Choroid plexus epithelial cell (primary cell): ENCODE results near the gene EYS.
A peak's percentile ranks its signal among the peaks of the same experiment; 100 is the strongest.

Experiments
- DNase-seq: peaks from one replicate; pipeline ENCODE4 v3.0.0-alpha.2; 2010; ENCODE audit warnings: low read depth
- H3K4me3 ChIP-seq: 2 replicates; pipeline ENCODE4 v1.5.1; 2011; ENCODE audit warnings: low read depth, mild to moderate bottlenecking, control low read depth, low read length, moderate library complexity
- CTCF ChIP-seq: conservative IDR thresholded peaks from 2 replicates; pipeline ENCODE4 v1.5.1; 2011; ENCODE audit warnings: low read depth, mild to moderate bottlenecking, control low read depth, inconsistent platforms, low read length, moderate library complexity

EYS gene

GRCh38 chr6:64691064-64691463, 1016.0 kb downstream of the EYS start:
- TF ChIP-seq CTCF, result no peak
- no peak overlapping the region for H3K4me3 ChIP-seq
- peak; percentile 38 for DNase-seq

DNA sequence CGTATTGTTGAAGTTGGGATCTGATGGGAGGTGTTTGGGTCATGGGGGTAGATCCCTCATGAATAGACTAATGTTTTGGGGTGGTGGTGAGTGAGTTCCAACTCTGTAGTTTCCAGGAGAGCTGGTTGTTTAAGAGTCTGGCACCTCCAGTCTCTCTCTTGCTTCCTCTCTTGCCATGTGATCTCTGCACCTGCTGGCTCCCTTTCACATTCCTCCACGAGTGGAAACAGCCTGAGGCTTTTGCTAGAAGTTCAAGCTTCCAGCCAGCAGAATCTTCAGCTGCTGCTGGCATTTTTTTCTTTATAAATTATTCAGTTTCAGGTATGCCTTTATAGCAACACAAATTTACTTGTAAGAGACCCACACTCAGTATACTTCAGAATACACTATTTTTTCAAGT, 1021.6 kb downstream of the EYS start:
- DNase-seq, result no peak
- TF ChIP-seq CTCF, result no peak
- H3K4me3 ChIP-seq, result no peak overlapping the region

DNA sequence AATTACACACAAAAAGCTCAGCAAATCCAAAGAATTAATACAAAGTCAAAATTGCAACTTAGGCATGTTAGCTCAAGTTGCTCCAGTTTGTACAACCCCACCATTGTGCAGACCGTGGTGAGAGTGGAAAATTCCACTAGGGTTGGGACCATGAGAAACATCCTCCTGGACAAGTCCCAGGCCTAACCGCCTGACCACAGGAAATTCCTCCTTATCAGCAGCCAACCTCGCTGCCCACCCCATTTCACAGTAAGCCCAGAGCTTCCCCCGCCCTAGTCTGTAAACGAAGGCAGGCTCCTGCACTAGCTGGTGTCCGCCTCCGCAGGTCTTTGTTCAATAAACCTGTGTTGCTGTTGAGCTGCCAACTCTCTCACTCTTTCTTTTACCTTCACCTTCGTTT, 1023.3 kb downstream of the EYS start:
- peak; percentile 97 for DNase-seq
- TF ChIP-seq CTCF, result no peak
- no peak overlapping the region for H3K4me3 ChIP-seq

DNA sequence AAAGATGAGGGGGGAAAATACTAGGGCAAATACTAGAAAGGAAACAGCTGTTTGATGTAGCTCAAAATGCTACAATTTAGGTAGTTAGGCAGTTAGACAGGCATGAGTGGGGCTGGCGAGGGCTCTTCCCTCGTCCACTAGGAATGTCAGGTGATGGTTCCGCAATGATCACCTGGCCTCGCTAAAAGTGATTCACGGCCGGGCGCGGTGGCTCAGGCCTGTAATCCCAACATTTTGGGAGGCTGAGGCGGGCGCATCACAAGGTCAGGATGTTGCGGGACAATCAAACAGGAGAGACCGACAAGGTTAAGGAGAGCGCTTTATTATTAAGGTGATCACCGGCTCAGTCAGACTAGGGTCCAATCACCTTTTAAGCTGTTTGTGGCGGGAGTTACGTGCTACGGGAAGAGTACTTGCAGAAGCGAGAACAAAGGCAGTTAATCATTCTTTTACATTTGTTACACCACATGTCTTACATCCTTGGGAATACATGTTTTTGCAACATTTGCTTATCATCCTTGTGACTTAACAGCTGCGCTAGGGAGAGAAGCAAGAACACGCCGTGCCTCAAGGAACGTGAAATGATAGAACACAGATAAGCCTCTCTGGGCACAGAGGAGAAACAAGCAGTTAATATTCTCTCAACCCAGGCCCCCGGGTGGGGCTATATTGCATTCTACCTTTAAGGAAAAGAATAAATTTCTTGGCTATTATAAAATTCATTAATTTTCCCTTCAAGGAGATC, 1025.4 kb downstream of the EYS start:
- no peak overlapping the region for H3K4me3 ChIP-seq
- DNase-seq, result no peak
- TF ChIP-seq CTCF, result no peak

- no peak for TF ChIP-seq CTCF
- no peak overlapping the region for H3K4me3 ChIP-seq
- DNase-seq, result peak; percentile 84
Observed at GRCh38 chr6:64680446-64680845, 1026.6 kb downstream of the EYS start.

DNA sequence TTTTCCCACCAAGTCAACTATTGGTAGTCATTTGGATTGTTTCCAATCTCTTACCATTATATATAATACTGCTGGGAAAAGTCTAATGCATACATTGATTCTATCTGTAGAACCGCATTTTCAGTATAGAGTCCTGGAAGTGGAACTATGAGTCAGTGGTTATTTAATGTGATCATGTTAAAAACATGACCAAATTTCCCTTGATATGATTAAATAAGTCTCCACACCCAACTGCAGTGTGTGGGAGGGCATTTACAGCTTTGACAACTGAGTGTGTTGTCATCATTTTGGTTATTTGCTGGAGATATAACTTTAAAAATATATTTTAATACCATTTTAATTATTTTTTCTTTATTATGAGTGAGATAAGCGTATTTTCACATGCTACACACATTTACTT, 1027.6 kb downstream of the EYS start:
- no peak for DNase-seq
- no peak overlapping the region for H3K4me3 ChIP-seq
- no peak for TF ChIP-seq CTCF

DNA sequence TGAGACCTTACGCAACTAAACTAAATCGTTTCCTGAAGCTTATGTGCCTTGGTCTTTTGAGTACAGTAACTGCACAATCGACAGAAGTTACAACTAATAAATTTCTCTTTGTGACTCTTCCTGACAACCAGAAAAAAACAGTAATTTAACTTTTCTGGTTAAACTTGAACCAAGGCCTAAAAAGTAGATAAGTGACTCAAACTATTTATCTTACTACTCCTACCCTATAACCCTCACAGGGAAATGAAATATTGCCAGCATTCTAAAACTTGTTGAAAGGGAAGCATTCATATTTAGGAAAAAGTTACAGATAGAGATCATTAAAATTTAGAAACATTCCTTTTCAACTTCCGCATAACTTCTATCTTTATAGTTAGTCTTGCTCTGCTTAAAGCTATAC, 1034.4 kb downstream of the EYS start:
- no peak for TF ChIP-seq CTCF
- no peak for DNase-seq
- H3K4me3 ChIP-seq, result no peak overlapping the region
